Nephron (organoid): ENCODE results near the gene IZUMO2.
A peak's percentile ranks its signal among the peaks of the same experiment; 100 is the strongest.

ENCODE experiments used
- H3K27ac Mint-ChIP-seq, 3 experiments: 2 replicates each; pipeline ENCODE4 v1.8.0; 2020; ENCODE audit warnings: mixed read lengths in 3 of 3, mild to moderate bottlenecking in 2 of 3, moderate library complexity in 1 of 3
- H3K27me3 Mint-ChIP-seq: 2 replicates; pipeline ENCODE4 v1.8.0; 2021; ENCODE audit warnings: low read depth, mild to moderate bottlenecking, moderate library complexity, mixed read lengths
- H3K36me3 Mint-ChIP-seq: 2 replicates; pipeline ENCODE4 v1.8.0; 2020; ENCODE audit warnings: low read depth, mixed read lengths
- H3K4me1 Mint-ChIP-seq: 2 replicates; pipeline ENCODE4 v1.8.0; 2020; ENCODE audit warnings: mixed read lengths
- H3K4me3 Mint-ChIP-seq, 3 experiments: 2 replicates each; pipeline ENCODE4 v1.8.0; 2020; ENCODE audit warnings: mild to moderate bottlenecking in 3 of 3, mixed read lengths in 3 of 3, moderate library complexity in 2 of 3
- H3K9me3 Mint-ChIP-seq: 2 replicates; pipeline ENCODE4 v1.8.0; 2020; ENCODE audit warnings: mixed read lengths
- TF ChIP-seq, protein P1 (sequence below), 3 experiments: fragments of 200-600 bp; sonication (generic); IDR thresholded peaks; one replicate each; pipeline ENCODE4 v1.5.0; 2021; ENCODE audit warnings: antibody characterized with exemption in 3 of 3; ENCODE audit not compliant: unreplicated experiment in 3 of 3

The IZUMO2 gene

GRCh38 chr19:50204811-50205675 lies 42.0 kb upstream of the IZUMO2 start:
- H3K4me1 Mint-ChIP-seq, result peaks cover 6% of the 10 kb centered on the region
- H3K27me3 Mint-ChIP-seq, result peaks cover 61% of the 10 kb centered on the region
- H3K4me3 Mint-ChIP-seq, result peak overlapping the region; percentile 68 to 74 (median 69)
- TF ChIP-seq, protein P1, sequence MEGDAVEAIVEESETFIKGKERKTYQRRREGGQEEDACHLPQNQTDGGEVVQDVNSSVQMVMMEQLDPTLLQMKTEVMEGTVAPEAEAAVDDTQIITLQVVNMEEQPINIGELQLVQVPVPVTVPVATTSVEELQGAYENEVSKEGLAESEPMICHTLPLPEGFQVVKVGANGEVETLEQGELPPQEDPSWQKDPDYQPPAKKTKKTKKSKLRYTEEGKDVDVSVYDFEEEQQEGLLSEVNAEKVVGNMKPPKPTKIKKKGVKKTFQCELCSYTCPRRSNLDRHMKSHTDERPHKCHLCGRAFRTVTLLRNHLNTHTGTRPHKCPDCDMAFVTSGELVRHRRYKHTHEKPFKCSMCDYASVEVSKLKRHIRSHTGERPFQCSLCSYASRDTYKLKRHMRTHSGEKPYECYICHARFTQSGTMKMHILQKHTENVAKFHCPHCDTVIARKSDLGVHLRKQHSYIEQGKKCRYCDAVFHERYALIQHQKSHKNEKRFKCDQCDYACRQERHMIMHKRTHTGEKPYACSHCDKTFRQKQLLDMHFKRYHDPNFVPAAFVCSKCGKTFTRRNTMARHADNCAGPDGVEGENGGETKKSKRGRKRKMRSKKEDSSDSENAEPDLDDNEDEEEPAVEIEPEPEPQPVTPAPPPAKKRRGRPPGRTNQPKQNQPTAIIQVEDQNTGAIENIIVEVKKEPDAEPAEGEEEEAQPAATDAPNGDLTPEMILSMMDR (IDR thresholded peaks at IDR 0.05; ENCODE audit: unreplicated experiment in 3 of 3), result no peak
- peaks cover 1% of the 10 kb centered on the region for H3K9me3 Mint-ChIP-seq
- no peak overlapping the region for H3K27ac Mint-ChIP-seq
- H3K36me3 Mint-ChIP-seq, result peaks cover 2% of the 10 kb centered on the region

DNA sequence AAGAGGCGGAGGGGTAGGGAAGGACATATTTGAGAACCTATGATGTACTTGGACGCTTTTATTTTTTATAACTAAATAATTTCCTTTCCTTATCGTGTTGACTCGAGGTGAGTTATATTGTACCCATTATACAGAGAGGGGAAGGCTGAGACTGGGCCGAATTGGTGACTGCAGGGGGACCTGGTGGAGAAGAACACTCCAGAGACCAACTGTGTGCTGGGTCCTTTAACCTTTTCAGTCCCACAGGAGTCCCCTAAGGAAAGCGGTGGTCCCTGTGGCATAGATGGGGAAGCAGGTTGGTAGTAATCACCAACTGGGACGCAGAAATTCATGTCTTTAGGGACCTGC lies 41.0 kb upstream of the IZUMO2 start:
- Mint-ChIP-seq H3K27me3 (peaks cover 64% of the 10 kb centered on the region), H3K36me3 (no peaks in the 10 kb centered on the region), H3K4me1 (peaks cover 12% of the 10 kb centered on the region), H3K27ac (no peak overlapping the region), H3K9me3 (no peaks in the 10 kb centered on the region), H3K4me3 (peak overlapping the region; percentile 68 to 74 (median 69))
- TF ChIP-seq, protein P1 (IDR thresholded peaks at IDR 0.05; ENCODE audit: unreplicated experiment in 3 of 3), result no peak

- H3K27me3 Mint-ChIP-seq, result peaks cover 69% of the 10 kb centered on the region
- no peaks in the 10 kb centered on the region for H3K9me3 Mint-ChIP-seq
- no peak within 1 kb of the TSS for H3K27ac Mint-ChIP-seq
- H3K4me3 Mint-ChIP-seq, result peak within 1 kb of the TSS; percentile 68 to 74 (median 70)
- TF ChIP-seq, protein P1 (IDR thresholded peaks at IDR 0.05; ENCODE audit: unreplicated experiment in 3 of 3), result no peak
- no peaks in the 10 kb centered on the region for H3K36me3 Mint-ChIP-seq
- H3K4me1 Mint-ChIP-seq, result peaks cover 18% of the 10 kb centered on the region
Measured at GRCh38 chr19:50203281-50204080, 40.4 kb upstream of the IZUMO2 start, which contains the start of gene MYH14. Gene MYH14 (plus strand): TSS chr19:50203622. CDS start chr19:50210366, 6,744 bp downstream.

- Mint-ChIP-seq H3K36me3 (no peaks in the 10 kb centered on the region), H3K4me3 (peak overlapping the region in 1 of 3 experiments; percentile 12), H3K27me3 (peaks cover 67% of the 10 kb centered on the region), H3K27ac (no peak overlapping the region), H3K4me1 (peaks cover 19% of the 10 kb centered on the region), H3K9me3 (no peaks in the 10 kb centered on the region)
- TF ChIP-seq, protein P1 (IDR thresholded peaks at IDR 0.05; ENCODE audit: unreplicated experiment in 3 of 3), result no peak
Measured at GRCh38 chr19:50202962-50203280, 39.8 kb upstream of the IZUMO2 start.

GRCh38 chr19:50202386-50202785 lies 39.3 kb upstream of the IZUMO2 start:
- no peaks in the 10 kb centered on the region for H3K9me3 Mint-ChIP-seq
- no peak overlapping the region for H3K27ac Mint-ChIP-seq

More at GRCh38 chr19:50202386-50202785, 39.3 kb upstream of the IZUMO2 start:
- Mint-ChIP-seq H3K27me3 (peaks cover 66% of the 10 kb centered on the region), H3K4me3 (peak overlapping the region; percentile 27 to 56 (median 36)), H3K36me3 (no peaks in the 10 kb centered on the region), H3K4me1 (peaks cover 19% of the 10 kb centered on the region)
- TF ChIP-seq, protein P1 (IDR thresholded peaks at IDR 0.05; ENCODE audit: unreplicated experiment in 3 of 3), result no peak
